HL-60/S4 treated with retinoic acid at 250 ng/mL for 4 days and 3 days (cell line): ENCODE data around the gene GRID1.
"Not testable (repeated sequence)": the region's sequence is repeated elsewhere in the genome, so short reads cannot be mapped to it uniquely, and the experiment has no call there.

Experiments used
- in situ Hi-C: fragments of 300-500 bp; cut with MboI; formaldehyde crosslinking; loops from 2 replicates; pipeline ENCODE4 v1.7.0; 2022; ENCODE audit warnings: low sequenced_read_pairs

The GRID1 gene

GRCh38 chr10:85863301-85864172 is 503.1 kb downstream of the GRID1 start:
- in situ Hi-C loops: no loop called here

- in situ Hi-C loops: no loop called here
Measured at GRCh38 chr10:85862771-85863170, 503.8 kb downstream of the GRID1 start.

GRCh38 chr10:85861513-85862197 is 504.9 kb downstream of the GRID1 start:
- in situ Hi-C loops: no loop called here

- in situ Hi-C loops: no loop called here
Measured at GRCh38 chr10:85859859-85860258, 506.7 kb downstream of the GRID1 start.

- in situ Hi-C loops: no loop called here
Measured at GRCh38 chr10:85858776-85859515, 507.6 kb downstream of the GRID1 start.

GRCh38 chr10:85857791-85858190 is 508.8 kb downstream of the GRID1 start:
- in situ Hi-C loops: no loop called here

- in situ Hi-C loops: no loop called here
Measured at GRCh38 chr10:85857305-85857704, 509.3 kb downstream of the GRID1 start.

GRCh38 chr10:85851934-85852333 is 514.7 kb downstream of the GRID1 start:
- in situ Hi-C loops: no loop called here

GRCh38 chr10:85851325-85851724 is 515.3 kb downstream of the GRID1 start:
- in situ Hi-C loops: no loop called here

GRCh38 chr10:85850736-85851135 is 515.9 kb downstream of the GRID1 start:
- in situ Hi-C loops: no loop called here

- in situ Hi-C loops: no loop called here
Measured at GRCh38 chr10:85849315-85849714, 517.3 kb downstream of the GRID1 start.

- in situ Hi-C loops: no loop called here
Measured at GRCh38 chr10:85848756-85849155, 517.8 kb downstream of the GRID1 start.

GRCh38 chr10:85847085-85847484 is 519.5 kb downstream of the GRID1 start:
- in situ Hi-C loops: no loop called here

GRCh38 chr10:85838660-85839059 is 527.9 kb downstream of the GRID1 start:
- in situ Hi-C loops: not testable (repeated sequence)

- in situ Hi-C loops: no loop called here
Measured at GRCh38 chr10:85832988-85833387, 533.6 kb downstream of the GRID1 start.

- in situ Hi-C loops: no loop called here
Measured at GRCh38 chr10:85831422-85831821, 535.2 kb downstream of the GRID1 start.

- in situ Hi-C loops: no loop called here
Measured at GRCh38 chr10:85826377-85826776, 540.2 kb downstream of the GRID1 start.

GRCh38 chr10:85811405-85811804 is 555.2 kb downstream of the GRID1 start:
- in situ Hi-C loops: no loop called here

GRCh38 chr10:85810674-85811073 is 555.9 kb downstream of the GRID1 start:
- in situ Hi-C loops: no loop called here

GRCh38 chr10:85795460-85795859 is 571.1 kb downstream of the GRID1 start:
- in situ Hi-C loops: no loop called here

GRCh38 chr10:85794553-85794952 is 572.0 kb downstream of the GRID1 start:
- in situ Hi-C loops: no loop called here

- in situ Hi-C loops: no loop called here
Measured at GRCh38 chr10:85792533-85792858, 574.1 kb downstream of the GRID1 start.
